Measurements from ENCODE around the gene CLEC2D.

- TF ChIP-seq, protein P1, sequence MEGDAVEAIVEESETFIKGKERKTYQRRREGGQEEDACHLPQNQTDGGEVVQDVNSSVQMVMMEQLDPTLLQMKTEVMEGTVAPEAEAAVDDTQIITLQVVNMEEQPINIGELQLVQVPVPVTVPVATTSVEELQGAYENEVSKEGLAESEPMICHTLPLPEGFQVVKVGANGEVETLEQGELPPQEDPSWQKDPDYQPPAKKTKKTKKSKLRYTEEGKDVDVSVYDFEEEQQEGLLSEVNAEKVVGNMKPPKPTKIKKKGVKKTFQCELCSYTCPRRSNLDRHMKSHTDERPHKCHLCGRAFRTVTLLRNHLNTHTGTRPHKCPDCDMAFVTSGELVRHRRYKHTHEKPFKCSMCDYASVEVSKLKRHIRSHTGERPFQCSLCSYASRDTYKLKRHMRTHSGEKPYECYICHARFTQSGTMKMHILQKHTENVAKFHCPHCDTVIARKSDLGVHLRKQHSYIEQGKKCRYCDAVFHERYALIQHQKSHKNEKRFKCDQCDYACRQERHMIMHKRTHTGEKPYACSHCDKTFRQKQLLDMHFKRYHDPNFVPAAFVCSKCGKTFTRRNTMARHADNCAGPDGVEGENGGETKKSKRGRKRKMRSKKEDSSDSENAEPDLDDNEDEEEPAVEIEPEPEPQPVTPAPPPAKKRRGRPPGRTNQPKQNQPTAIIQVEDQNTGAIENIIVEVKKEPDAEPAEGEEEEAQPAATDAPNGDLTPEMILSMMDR (IDR thresholded peaks at IDR 0.05; ENCODE audit: low read depth, low read length) = no peak
- TF ChIP-seq MYC (IDR thresholded peaks at IDR 0.05; ENCODE audit: low read depth, low read length) = no peak
These were observed 32.7 kb downstream of the CLEC2D start for GRCh38 chr12:9702255-9702654.

All from NB4 (cell line).